Mesendoderm (in vitro differentiated cells): ENCODE results near the gene S100A4.

ENCODE experiments used
- DNase-seq: peaks from one replicate; pipeline ENCODE4 v3.0.0; 2013
- H2AK5ac ChIP-seq: 2 replicates; pipeline ENCODE4 v1.6.1; 2013; ENCODE audit warnings: low read length, inconsistent platforms
- H2BK120ac ChIP-seq: 2 replicates; pipeline ENCODE4 v1.6.1; 2013; ENCODE audit warnings: low read depth, mild to moderate bottlenecking, low read length, moderate library complexity, mixed read lengths
- H2BK15ac ChIP-seq: replicated peaks from 2 replicates; pipeline ENCODE4 v1.6.1; 2013; ENCODE audit warnings: low read depth, mild to moderate bottlenecking, moderate library complexity
- H2BK5ac ChIP-seq: 2 replicates; pipeline ENCODE4 v1.6.1; 2013; ENCODE audit warnings: low read length, inconsistent platforms
- H3K18ac ChIP-seq: 2 replicates; pipeline ENCODE4 v1.6.1; 2013; ENCODE audit warnings: mild to moderate bottlenecking, low read length, mixed read lengths
- H3K23ac ChIP-seq: one replicate; pipeline ENCODE4 v1.6.1; 2013; ENCODE audit warnings: low read length
- H3K27ac ChIP-seq: 2 replicates; pipeline ENCODE4 v1.5.1; 2013; ENCODE audit warnings: low read depth, mild to moderate bottlenecking, inconsistent platforms, low read length, moderate library complexity
- H3K27me3 ChIP-seq: 2 replicates; pipeline ENCODE4 v1.6.1; 2013; ENCODE audit warnings: low read length, control low read depth, mild to moderate bottlenecking, inconsistent platforms; ENCODE audit not compliant: insufficient read depth, poor library complexity
- H3K36me3 ChIP-seq: 2 replicates; pipeline ENCODE4 v1.6.1; 2013; ENCODE audit warnings: low read length, inconsistent platforms; ENCODE audit not compliant: control insufficient read depth, insufficient read depth
- H3K4ac ChIP-seq: one replicate; pipeline ENCODE4 v1.6.1; 2013; ENCODE audit warnings: low read depth, mild to moderate bottlenecking, low read length, moderate library complexity
- H3K4me1 ChIP-seq: 2 replicates; pipeline ENCODE4 v1.6.1; 2013; ENCODE audit warnings: low read depth, low read length, inconsistent platforms; ENCODE audit not compliant: control insufficient read depth
- H3K4me2 ChIP-seq: 2 replicates; pipeline ENCODE4 v1.6.1; 2013; ENCODE audit warnings: low read length
- H3K4me3 ChIP-seq: 2 replicates; pipeline ENCODE4 v1.5.1; 2013; ENCODE audit warnings: mild to moderate bottlenecking, low read length
- H3K56ac ChIP-seq: one replicate; pipeline ENCODE4 v1.6.1; 2013; ENCODE audit warnings: low read length
- H3K79me1 ChIP-seq: 2 replicates; pipeline ENCODE4 v1.6.1; 2013; ENCODE audit warnings: low read length, inconsistent platforms
- H3K79me2 ChIP-seq: 2 replicates; pipeline ENCODE4 v1.6.1; 2013; ENCODE audit warnings: mild to moderate bottlenecking, low read length; ENCODE audit not compliant: control insufficient read depth, insufficient read depth
- H3K9ac ChIP-seq: 2 replicates; pipeline ENCODE4 v1.6.1; 2013; ENCODE audit warnings: low read length, inconsistent platforms
- H4K5ac ChIP-seq: one replicate; pipeline ENCODE4 v1.6.1; 2013; ENCODE audit warnings: low read length
- H4K8ac ChIP-seq: one replicate; pipeline ENCODE4 v1.6.1; 2013; ENCODE audit warnings: low read depth, mild to moderate bottlenecking, control low read depth, low read length, moderate library complexity
- WGBS: extraction: QIAGEN DNeasy Blood & Tissue Kit; methylation state at CpG from one replicate; pipeline ENCODE4 v1.1.7; 2013; ENCODE audit warnings: low lambda C conversion rate, missing lambda C conversion rate; ENCODE audit not compliant: insufficient coverage; ENCODE audit errors: extremely low coverage; 5-methylcytosine and 5-hydroxymethylcytosine counted together

Gene S100A4

DNA sequence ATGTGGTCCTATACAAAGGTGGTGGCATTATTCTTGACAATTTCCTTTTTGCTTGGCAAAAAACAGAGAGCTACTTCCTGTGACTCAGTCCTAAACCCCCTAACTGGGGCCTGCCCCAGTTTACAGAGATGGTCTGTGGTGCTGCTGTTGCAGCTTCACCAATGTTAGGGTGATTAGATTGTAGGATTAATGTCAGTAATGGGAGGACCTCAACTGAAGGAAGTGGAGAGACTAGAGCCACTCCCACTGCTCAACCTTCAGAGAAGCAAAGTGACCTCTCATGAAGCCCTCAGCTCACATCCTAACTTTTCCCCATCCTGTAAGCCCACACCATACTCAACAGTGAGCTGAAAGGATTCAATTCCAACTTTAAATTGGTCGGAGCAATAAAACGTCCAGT is 13.4 kb downstream of the S100A4 start:
- no peak overlapping the region for H4K5ac ChIP-seq
- no peak overlapping the region for H3K4me3 ChIP-seq
- H3K56ac ChIP-seq, result no peak overlapping the region
- DNase-seq, result no peak
- peak overlapping the region; percentile 3 for H3K18ac ChIP-seq
- no peak overlapping the region for H3K9ac ChIP-seq
- H4K8ac ChIP-seq, result no peak overlapping the region
- H2BK15ac ChIP-seq, result no peak overlapping the region
- no peaks in the 10 kb centered on the region for H3K4me1 ChIP-seq
- H2BK5ac ChIP-seq, result no peak overlapping the region
- H3K27me3 ChIP-seq, result no peaks in the 10 kb centered on the region
- no peak overlapping the region for H3K23ac ChIP-seq
- H3K36me3 ChIP-seq, result no peaks in the 10 kb centered on the region
- no peak overlapping the region for H2BK120ac ChIP-seq
- no peak overlapping the region for H2AK5ac ChIP-seq
- H3K27ac ChIP-seq, result no peak overlapping the region
- H3K4ac ChIP-seq, result no peak overlapping the region
- H3K4me2 ChIP-seq, result no peak overlapping the region
- no peaks in the 10 kb centered on the region for H3K79me1 ChIP-seq
- no CpG with 5 or more reads among the region's 2 CpGs for WGBS
- no peaks in the 10 kb centered on the region for H3K79me2 ChIP-seq

DNA sequence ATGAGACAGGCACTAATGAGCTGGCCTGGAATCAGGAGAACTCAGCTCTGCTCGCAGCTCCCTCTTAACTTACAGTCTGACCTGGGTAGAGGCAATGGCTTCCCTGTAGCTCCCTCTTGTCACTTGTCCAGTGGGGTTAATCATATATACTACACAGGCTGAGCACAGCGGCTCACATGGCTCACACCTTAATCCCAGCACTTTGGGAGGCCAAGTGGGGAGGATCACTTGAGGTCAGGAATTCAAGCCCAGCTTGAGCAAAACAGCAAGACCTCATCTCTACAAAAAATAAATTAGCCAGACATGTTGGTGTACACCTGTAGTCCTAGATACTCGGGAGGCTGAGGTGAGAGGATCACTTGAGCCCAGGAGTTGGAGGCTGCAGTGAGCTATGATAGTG is 14.0 kb downstream of the S100A4 start:
- no peaks in the 10 kb centered on the region for H3K4me1 ChIP-seq
- no peak overlapping the region for H4K5ac ChIP-seq
- H3K4me3 ChIP-seq, result no peak overlapping the region
- WGBS, result no CpG with 5 or more reads among the region's 3 CpGs
- no peak overlapping the region for H2BK120ac ChIP-seq
- no peak overlapping the region for H2BK5ac ChIP-seq
- DNase-seq, result no peak
- H3K23ac ChIP-seq, result no peak overlapping the region
- H2AK5ac ChIP-seq, result no peak overlapping the region
- H3K27me3 ChIP-seq, result no peaks in the 10 kb centered on the region
- H4K8ac ChIP-seq, result no peak overlapping the region
- H3K4ac ChIP-seq, result no peak overlapping the region
- no peaks in the 10 kb centered on the region for H3K79me1 ChIP-seq
- H3K56ac ChIP-seq, result no peak overlapping the region
- no peaks in the 10 kb centered on the region for H3K36me3 ChIP-seq
- H2BK15ac ChIP-seq, result no peak overlapping the region
- H3K79me2 ChIP-seq, result no peaks in the 10 kb centered on the region
- H3K4me2 ChIP-seq, result no peak overlapping the region
- H3K18ac ChIP-seq, result no peak overlapping the region
- H3K27ac ChIP-seq, result no peak overlapping the region
- H3K9ac ChIP-seq, result no peak overlapping the region

DNA sequence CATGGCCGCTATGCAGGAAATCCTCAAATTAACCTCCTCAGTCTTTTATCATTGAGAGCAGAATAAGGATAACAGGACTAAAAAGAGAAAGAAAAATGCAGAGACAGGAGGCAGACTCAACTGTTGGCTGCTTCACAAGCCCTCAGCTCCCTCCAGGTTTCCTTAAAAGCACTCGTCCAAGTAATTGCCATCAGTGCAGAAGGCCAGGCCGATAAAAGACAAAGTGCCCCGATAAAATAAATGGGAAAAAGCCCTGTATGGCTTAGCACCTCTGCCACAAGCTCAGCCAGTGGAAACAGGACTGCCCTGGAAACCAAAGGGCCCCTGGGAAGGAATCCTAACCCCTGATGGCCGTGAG is 17.9 kb downstream of the S100A4 start:
- Histone ChIP-seq H3K36me3 (no peaks in the 10 kb centered on the region), H3K79me1 (no peaks in the 10 kb centered on the region), H4K5ac (no peak overlapping the region), H3K4me3 (no peak overlapping the region), H3K79me2 (no peaks in the 10 kb centered on the region), H3K4me2 (no peak overlapping the region), H2BK15ac (no peak overlapping the region), H3K9ac (no peak overlapping the region), H3K4me1 (no peaks in the 10 kb centered on the region), H3K4ac (no peak overlapping the region), H3K18ac (no peak overlapping the region), H3K27ac (no peak overlapping the region), H3K56ac (no peak overlapping the region), H4K8ac (no peak overlapping the region), H2BK120ac (no peak overlapping the region), H2AK5ac (no peak overlapping the region), H3K27me3 (no peaks in the 10 kb centered on the region), H2BK5ac (no peak overlapping the region), H3K23ac (no peak overlapping the region)
- no CpG with 5 or more reads among the region's 5 CpGs for WGBS
- no peak for DNase-seq

DNA sequence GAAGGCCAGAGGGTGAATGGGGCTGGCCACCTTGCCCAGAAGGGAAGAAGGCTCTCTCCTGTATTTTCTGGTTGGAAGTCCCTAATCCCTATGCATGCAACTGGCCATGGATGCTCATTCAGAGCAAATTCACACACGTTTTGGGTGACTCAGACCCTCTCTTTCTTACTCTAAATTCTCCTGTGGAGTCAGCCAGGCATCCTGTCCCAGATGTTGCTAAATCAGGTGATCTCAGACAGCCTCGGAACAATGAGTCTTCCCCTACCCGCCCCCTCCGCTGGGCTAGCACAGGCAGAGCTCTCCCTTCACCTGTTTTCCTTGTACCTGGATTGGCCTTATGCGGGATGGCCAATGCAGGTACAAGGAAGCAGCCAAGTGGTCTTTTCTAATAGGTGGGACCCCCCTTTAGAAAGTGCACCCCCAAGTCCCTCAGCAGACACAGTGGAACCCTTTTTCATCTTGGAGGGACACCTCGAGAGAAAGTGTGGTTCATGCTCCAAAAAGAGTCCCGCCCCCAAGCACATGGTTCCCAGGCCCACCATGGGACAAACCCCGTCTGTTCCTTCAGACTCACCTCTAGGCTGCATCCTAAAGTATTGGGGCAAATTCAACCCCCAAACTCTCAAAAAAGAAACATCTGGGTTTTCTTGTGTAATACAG is 18.5 kb downstream of the S100A4 start:
- Histone ChIP-seq H2AK5ac (no peak overlapping the region), H3K4me3 (no peak overlapping the region), H3K9ac (no peak overlapping the region), H3K18ac (no peak overlapping the region), H3K27ac (no peak overlapping the region), H3K36me3 (no peaks in the 10 kb centered on the region), H3K27me3 (no peaks in the 10 kb centered on the region), H4K8ac (no peak overlapping the region), H3K23ac (no peak overlapping the region), H4K5ac (no peak overlapping the region), H3K4me1 (no peaks in the 10 kb centered on the region), H2BK5ac (no peak overlapping the region), H3K79me2 (no peaks in the 10 kb centered on the region), H2BK15ac (no peak overlapping the region), H3K56ac (peak overlapping the region; percentile 25), H3K79me1 (no peaks in the 10 kb centered on the region), H3K4me2 (no peak overlapping the region), H2BK120ac (no peak overlapping the region), H3K4ac (no peak overlapping the region)
- DNase-seq, result peak; percentile 80
- no CpG with 5 or more reads among the region's 8 CpGs for WGBS

DNA sequence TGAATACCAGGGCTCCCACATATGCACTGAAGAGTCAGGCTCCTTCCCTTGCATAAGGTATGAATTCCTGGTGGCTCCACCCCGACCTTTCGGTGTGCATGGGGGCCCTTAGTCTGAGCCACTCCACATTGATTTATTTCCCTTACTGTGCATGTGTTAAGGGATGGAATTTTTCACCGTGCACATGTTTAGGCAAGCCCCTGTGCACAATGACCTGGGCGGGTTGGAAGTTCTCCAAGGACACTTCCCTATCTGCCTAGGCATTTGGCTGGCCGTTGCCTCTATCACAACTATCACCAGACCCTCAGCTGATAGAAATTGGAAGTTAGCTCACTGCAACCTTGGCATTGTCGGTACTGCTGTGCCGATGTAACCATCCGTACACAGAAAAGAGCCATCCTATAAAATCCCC is 19.5 kb downstream of the S100A4 start:
- WGBS, result no CpG with 5 or more reads among the region's 8 CpGs
- Histone ChIP-seq H3K23ac (no peak overlapping the region), H3K36me3 (no peaks in the 10 kb centered on the region), H2AK5ac (no peak overlapping the region), H3K4me3 (no peak overlapping the region), H2BK15ac (no peak overlapping the region), H2BK5ac (no peak overlapping the region), H3K56ac (no peak overlapping the region), H3K18ac (no peak overlapping the region), H3K9ac (no peak overlapping the region), H4K8ac (no peak overlapping the region), H2BK120ac (no peak overlapping the region), H3K79me1 (no peaks in the 10 kb centered on the region), H3K4me2 (no peak overlapping the region), H3K4me1 (no peaks in the 10 kb centered on the region), H3K27me3 (no peaks in the 10 kb centered on the region), H4K5ac (no peak overlapping the region), H3K4ac (no peak overlapping the region), H3K27ac (no peak overlapping the region), H3K79me2 (no peaks in the 10 kb centered on the region)
- no peak for DNase-seq

DNA sequence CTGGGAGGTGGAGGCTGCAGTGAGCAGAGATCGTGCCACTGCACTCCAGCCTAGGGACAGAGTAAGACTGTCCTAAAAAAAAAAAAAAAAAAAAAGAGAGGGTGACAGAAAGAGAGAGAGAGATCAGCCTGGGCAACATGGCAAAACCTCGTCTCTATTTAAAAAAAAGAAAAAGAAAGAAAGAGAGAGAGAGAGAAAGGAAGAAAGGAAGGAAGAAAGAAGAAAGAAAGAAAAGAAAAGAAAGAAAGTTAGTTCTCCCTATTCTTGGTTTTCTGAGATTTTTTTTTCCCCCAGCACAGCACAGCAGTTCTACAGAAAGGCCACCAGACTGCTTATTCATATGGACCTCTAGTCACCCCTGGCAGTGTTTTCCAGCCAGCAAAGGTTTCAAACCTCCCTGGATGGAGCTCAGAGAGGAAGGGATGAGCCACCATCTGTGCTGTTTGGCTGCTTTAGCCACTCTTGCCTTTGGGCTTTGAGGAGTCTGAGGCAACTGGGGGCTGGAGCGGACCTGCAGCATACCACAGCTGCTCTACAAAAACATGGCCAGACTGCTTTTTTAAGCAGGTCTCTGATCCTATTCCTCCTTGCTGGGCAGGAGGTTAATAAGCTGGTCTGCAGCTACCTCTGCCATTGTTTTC is 20.4 kb downstream of the S100A4 start:
- WGBS, result no CpG with 5 or more reads among the region's 3 CpGs
- Histone ChIP-seq H3K27ac (no peak overlapping the region), H3K4me1 (peaks cover 4% of the 10 kb centered on the region), H3K79me1 (no peaks in the 10 kb centered on the region), H2BK15ac (no peak overlapping the region), H2BK5ac (no peak overlapping the region), H3K9ac (no peak overlapping the region), H3K36me3 (no peaks in the 10 kb centered on the region), H3K4me3 (no peak overlapping the region), H3K18ac (no peak overlapping the region), H2AK5ac (no peak overlapping the region), H3K27me3 (no peaks in the 10 kb centered on the region), H3K4ac (no peak overlapping the region), H2BK120ac (no peak overlapping the region), H4K8ac (no peak overlapping the region), H3K4me2 (no peak overlapping the region), H3K56ac (no peak overlapping the region), H3K79me2 (no peaks in the 10 kb centered on the region), H3K23ac (no peak overlapping the region), H4K5ac (no peak overlapping the region)
- DNase-seq, result no peak
